Astrocyte (in vitro differentiated cells and primary cell): ENCODE measurements around the gene NCBP3. TPM values are rescaled to one million over a fixed set of nuclear protein-coding genes. Genes with fewer than 3 reads are reported as not detected.

Source experiments
- DNase-seq: peaks from one replicate; pipeline ENCODE4 v3.0.0-alpha.2; 2010; ENCODE audit warnings: low read depth
- FAIRE-seq: peaks from 2 replicates; lab custom pipeline; 2011; peaks lifted over from hg19 to GRCh38; lab: Jason Lieb, UNC
- H2AFZ ChIP-seq: 2 replicates; pipeline ENCODE4 v1.6.0; 2012; ENCODE audit warnings: low read depth, low read length, inconsistent platforms
- H3K27ac ChIP-seq: 2 replicates; pipeline ENCODE4 v1.5.1; 2011; ENCODE audit warnings: low read depth, low read length, inconsistent platforms
- H3K27me3 ChIP-seq: 2 replicates; pipeline ENCODE4 v1.6.0; 2011; ENCODE audit warnings: low read length, inconsistent platforms; ENCODE audit not compliant: insufficient read depth
- H3K36me3 ChIP-seq: 2 replicates; pipeline ENCODE4 v1.5.1; 2011; ENCODE audit warnings: low read length, inconsistent platforms; ENCODE audit not compliant: insufficient read depth
- H3K4me1 ChIP-seq: 2 replicates; pipeline ENCODE4 v1.5.1; 2011; ENCODE audit warnings: low read length, inconsistent platforms; ENCODE audit not compliant: insufficient read depth
- H3K4me2 ChIP-seq: 2 replicates; pipeline ENCODE4 v1.6.0; 2012; ENCODE audit warnings: low read length, inconsistent platforms
- H3K4me3 ChIP-seq: 2 replicates; pipeline ENCODE4 v1.5.1; 2011; ENCODE audit warnings: low read depth, mild to moderate bottlenecking, low read length, inconsistent platforms; ENCODE audit not compliant: insufficient read depth
- H3K79me2 ChIP-seq: 2 replicates; pipeline ENCODE4 v1.6.0; 2012; ENCODE audit warnings: mild to moderate bottlenecking, low read length, inconsistent platforms; ENCODE audit not compliant: insufficient read depth
- H3K9ac ChIP-seq: 2 replicates; pipeline ENCODE4 v1.6.0; 2012; ENCODE audit warnings: mild to moderate bottlenecking, low read length, inconsistent platforms
- H3K9me3 ChIP-seq: 2 replicates; pipeline ENCODE4 v1.5.1; 2012; ENCODE audit warnings: low read depth, mild to moderate bottlenecking, low read length, inconsistent platforms; ENCODE audit not compliant: insufficient read depth
- H4K20me1 ChIP-seq: 2 replicates; pipeline ENCODE4 v1.6.0; 2012; ENCODE audit warnings: low read length, inconsistent platforms; ENCODE audit not compliant: insufficient read depth
- H3K27ac Mint-ChIP-seq: one replicate; pipeline ENCODE4 v1.8.0; 2021; ENCODE audit warnings: mild to moderate bottlenecking, mixed read lengths; ENCODE audit not compliant: unreplicated experiment
- H3K27me3 Mint-ChIP-seq: one replicate; pipeline ENCODE4 v1.8.0; 2021; ENCODE audit warnings: low read depth, mixed read lengths; ENCODE audit not compliant: unreplicated experiment
- H3K36me3 Mint-ChIP-seq: one replicate; pipeline ENCODE4 v1.8.0; 2021; ENCODE audit warnings: low read depth, mixed read lengths; ENCODE audit not compliant: unreplicated experiment
- H3K4me1 Mint-ChIP-seq: one replicate; pipeline ENCODE4 v1.8.0; 2021; ENCODE audit warnings: low read depth, mixed read lengths; ENCODE audit not compliant: unreplicated experiment
- H3K4me3 Mint-ChIP-seq: one replicate; pipeline ENCODE4 v1.8.0; 2021; ENCODE audit warnings: mild to moderate bottlenecking, moderate library complexity, mixed read lengths; ENCODE audit not compliant: unreplicated experiment
- H3K9me3 Mint-ChIP-seq: one replicate; pipeline ENCODE4 v1.8.0; 2021; ENCODE audit warnings: mild to moderate bottlenecking, mixed read lengths; ENCODE audit not compliant: unreplicated experiment
- CTCF ChIP-seq: IDR thresholded peaks from 2 replicates; pipeline ENCODE4 v1.5.1; 2011; ENCODE audit warnings: low read depth, mild to moderate bottlenecking, inconsistent platforms, low read length, moderate library complexity; ENCODE audit not compliant: insufficient read depth
- EZH2 ChIP-seq: IDR thresholded peaks from 2 replicates; pipeline ENCODE4 v1.6.1; 2012; ENCODE audit warnings: mild to moderate bottlenecking, low read length, inconsistent platforms; ENCODE audit not compliant: insufficient read depth
- total RNA-seq: library from RNA; stranded (reverse); gene quantifications from 2 replicates; pipeline ENCODE4 v1.2.1, GENCODE V29; 2021

The NCBP3 gene
- total RNA-seq, 1 donor from 2014 or later: 46.7 TPM

GRCh38 chr17:3796822-3797170 is 49.2 kb downstream of the NCBP3 start:
- TF ChIP-seq CTCF: no peak
- no peak for TF ChIP-seq EZH2
- no peaks in the 10 kb centered on the region for H4K20me1 ChIP-seq
- no peak overlapping the region for H3K4me3 Mint-ChIP-seq
- peak overlapping the region; percentile 24 for H3K27ac ChIP-seq
- no peak for FAIRE-seq
- no peak overlapping the region for H3K4me2 ChIP-seq
- peak overlapping the region; percentile 23 for H3K9ac ChIP-seq
- H3K4me3 ChIP-seq: no peak overlapping the region
- H3K79me2 ChIP-seq: no peaks in the 10 kb centered on the region
- H3K27me3 ChIP-seq: no peaks in the 10 kb centered on the region
- H2AFZ ChIP-seq: peak overlapping the region; percentile 38
- peaks cover 48% of the 10 kb centered on the region for H3K4me1 Mint-ChIP-seq
- H3K4me1 ChIP-seq: peaks cover 64% of the 10 kb centered on the region
- no peaks in the 10 kb centered on the region for H3K36me3 ChIP-seq
- H3K27ac Mint-ChIP-seq: peak overlapping the region; percentile 64
- no peaks in the 10 kb centered on the region for H3K9me3 Mint-ChIP-seq
- H3K36me3 Mint-ChIP-seq: peaks cover 3% of the 10 kb centered on the region
- H3K27me3 Mint-ChIP-seq: no peaks in the 10 kb centered on the region
- no peak for DNase-seq
- no peaks in the 10 kb centered on the region for H3K9me3 ChIP-seq

GRCh38 chr17:3796110-3796821 is 49.8 kb downstream of the NCBP3 start:
- Mint-ChIP-seq H3K36me3 (peaks cover 3% of the 10 kb centered on the region), H3K4me1 (peaks cover 48% of the 10 kb centered on the region), H3K27ac (peak overlapping the region; percentile 64), H3K27me3 (no peaks in the 10 kb centered on the region), H3K9me3 (no peaks in the 10 kb centered on the region), H3K4me3 (no peak overlapping the region)
- Histone ChIP-seq H3K27ac (peak overlapping the region; percentile 87), H4K20me1 (no peaks in the 10 kb centered on the region), H3K9ac (peak overlapping the region; percentile 69), H3K4me2 (peak overlapping the region; percentile 64), H3K79me2 (no peaks in the 10 kb centered on the region), H3K4me1 (peaks cover 64% of the 10 kb centered on the region), H3K27me3 (no peaks in the 10 kb centered on the region), H2AFZ (peak overlapping the region; percentile 38), H3K9me3 (no peaks in the 10 kb centered on the region), H3K4me3 (no peak overlapping the region), H3K36me3 (no peaks in the 10 kb centered on the region)
- no peak for TF ChIP-seq EZH2
- TF ChIP-seq CTCF: no peak
- DNase-seq (no peak), FAIRE-seq (no peak)
